Measurements from ENCODE around the gene ERGIC1.

Gene ERGIC1

GRCh38 chr5:172856336-172856735 is 22.3 kb downstream of the ERGIC1 start:
- Histone ChIP-seq H3K4me1 (ENCODE audit: low read depth, poor library complexity, severe bottlenecking) (peaks cover 12% of the 10 kb centered on the region), H3K27me3 (ENCODE audit: insufficient read depth, low read depth) (no peaks in the 10 kb centered on the region), H2AFZ (ENCODE audit: low read depth) (no peak overlapping the region), H3K4me2 (no peak overlapping the region), H3K79me2 (ENCODE audit: insufficient read depth, low read depth) (peaks cover 51% of the 10 kb centered on the region; the same call in 1 of the 2 replicates), H3K4me3 (IDR thresholded peaks at IDR 0.05; ENCODE audit: insufficient read depth, low read depth, low read length) (no peak overlapping the region), H4K20me1 (ENCODE audit: insufficient read depth) (no peaks in the 10 kb centered on the region), H3K27ac (no peak overlapping the region), H3K36me3 (ENCODE audit: insufficient read depth) (no peaks in the 10 kb centered on the region), H3K9ac (no peak overlapping the region)
- TF ChIP-seq, protein P1, sequence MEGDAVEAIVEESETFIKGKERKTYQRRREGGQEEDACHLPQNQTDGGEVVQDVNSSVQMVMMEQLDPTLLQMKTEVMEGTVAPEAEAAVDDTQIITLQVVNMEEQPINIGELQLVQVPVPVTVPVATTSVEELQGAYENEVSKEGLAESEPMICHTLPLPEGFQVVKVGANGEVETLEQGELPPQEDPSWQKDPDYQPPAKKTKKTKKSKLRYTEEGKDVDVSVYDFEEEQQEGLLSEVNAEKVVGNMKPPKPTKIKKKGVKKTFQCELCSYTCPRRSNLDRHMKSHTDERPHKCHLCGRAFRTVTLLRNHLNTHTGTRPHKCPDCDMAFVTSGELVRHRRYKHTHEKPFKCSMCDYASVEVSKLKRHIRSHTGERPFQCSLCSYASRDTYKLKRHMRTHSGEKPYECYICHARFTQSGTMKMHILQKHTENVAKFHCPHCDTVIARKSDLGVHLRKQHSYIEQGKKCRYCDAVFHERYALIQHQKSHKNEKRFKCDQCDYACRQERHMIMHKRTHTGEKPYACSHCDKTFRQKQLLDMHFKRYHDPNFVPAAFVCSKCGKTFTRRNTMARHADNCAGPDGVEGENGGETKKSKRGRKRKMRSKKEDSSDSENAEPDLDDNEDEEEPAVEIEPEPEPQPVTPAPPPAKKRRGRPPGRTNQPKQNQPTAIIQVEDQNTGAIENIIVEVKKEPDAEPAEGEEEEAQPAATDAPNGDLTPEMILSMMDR (conservative IDR thresholded peaks at IDR 0.05; ENCODE audit: low read depth, low read length), result no peak

DNA sequence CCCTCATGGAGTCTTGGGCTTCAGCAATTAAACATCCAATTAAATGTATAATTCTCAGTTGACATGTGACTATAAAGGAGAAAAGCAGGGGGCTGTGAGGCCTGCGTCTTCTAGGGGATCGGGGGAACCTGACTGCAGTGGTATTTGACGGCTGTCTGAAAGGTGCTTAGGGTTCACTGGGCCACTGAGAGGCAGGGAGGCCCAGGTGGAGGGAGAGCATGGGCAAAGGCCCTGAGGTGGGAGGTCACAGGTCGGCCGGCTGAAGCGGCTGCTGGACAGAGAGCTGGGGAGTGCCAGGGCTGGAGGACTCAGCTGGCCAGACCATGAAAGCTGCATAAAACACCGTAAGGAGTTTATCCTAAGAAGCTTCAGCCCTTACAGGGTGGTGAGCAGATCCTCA is 23.9 kb downstream of the ERGIC1 start:
- H3K27me3 ChIP-seq (ENCODE audit: insufficient read depth, low read depth), result no peaks in the 10 kb centered on the region
- TF ChIP-seq, protein P1 (conservative IDR thresholded peaks at IDR 0.05; ENCODE audit: low read depth, low read length), result no peak
- H2AFZ ChIP-seq (ENCODE audit: low read depth), result no peak overlapping the region
- peaks cover 35% of the 10 kb centered on the region; the same call in 1 of the 2 replicates for H3K79me2 ChIP-seq (ENCODE audit: insufficient read depth, low read depth)
- H3K4me2 ChIP-seq, result no peak overlapping the region
- H3K4me1 ChIP-seq (ENCODE audit: low read depth, poor library complexity, severe bottlenecking), result peaks cover under 1% of the 10 kb centered on the region
- no peaks in the 10 kb centered on the region for H3K36me3 ChIP-seq (ENCODE audit: insufficient read depth)
- no peak overlapping the region for H3K4me3 ChIP-seq (IDR thresholded peaks at IDR 0.05; ENCODE audit: insufficient read depth, low read depth, low read length)
- H3K27ac ChIP-seq, result no peak overlapping the region
- H3K9ac ChIP-seq, result no peak overlapping the region
- no peaks in the 10 kb centered on the region for H4K20me1 ChIP-seq (ENCODE audit: insufficient read depth)

- no peak overlapping the region for H3K4me2 ChIP-seq
- no peak overlapping the region for H2AFZ ChIP-seq (ENCODE audit: low read depth)
- H3K27me3 ChIP-seq (ENCODE audit: insufficient read depth, low read depth), result no peaks in the 10 kb centered on the region
- H3K4me1 ChIP-seq (ENCODE audit: low read depth, poor library complexity, severe bottlenecking), result no peaks in the 10 kb centered on the region
- no peak overlapping the region for H3K4me3 ChIP-seq (IDR thresholded peaks at IDR 0.05; ENCODE audit: insufficient read depth, low read depth, low read length)
- TF ChIP-seq, protein P1 (conservative IDR thresholded peaks at IDR 0.05; ENCODE audit: low read depth, low read length), result no peak
- no peak overlapping the region for H3K9ac ChIP-seq
- H3K36me3 ChIP-seq (ENCODE audit: insufficient read depth), result no peaks in the 10 kb centered on the region
- no peak overlapping the region for H3K27ac ChIP-seq
- peaks cover 33% of the 10 kb centered on the region; the same call in 1 of the 2 replicates for H3K79me2 ChIP-seq (ENCODE audit: insufficient read depth, low read depth)
- H4K20me1 ChIP-seq (ENCODE audit: insufficient read depth), result no peaks in the 10 kb centered on the region
These were observed 24.5 kb downstream of the ERGIC1 start for GRCh38 chr5:172858511-172858989.

- no peaks in the 10 kb centered on the region for H3K36me3 ChIP-seq (ENCODE audit: insufficient read depth)
- H3K27me3 ChIP-seq (ENCODE audit: insufficient read depth, low read depth), result no peaks in the 10 kb centered on the region
- H3K4me2 ChIP-seq, result no peak overlapping the region
- H3K4me3 ChIP-seq (IDR thresholded peaks at IDR 0.05; ENCODE audit: insufficient read depth, low read depth, low read length), result no peak overlapping the region
- no peak overlapping the region for H3K9ac ChIP-seq
- H4K20me1 ChIP-seq (ENCODE audit: insufficient read depth), result no peaks in the 10 kb centered on the region
- H3K4me1 ChIP-seq (ENCODE audit: low read depth, poor library complexity, severe bottlenecking), result no peaks in the 10 kb centered on the region
- no peak overlapping the region for H2AFZ ChIP-seq (ENCODE audit: low read depth)
- H3K27ac ChIP-seq, result no peak overlapping the region
- TF ChIP-seq, protein P1 (conservative IDR thresholded peaks at IDR 0.05; ENCODE audit: low read depth, low read length), result no peak
- H3K79me2 ChIP-seq (ENCODE audit: insufficient read depth, low read depth), result peaks cover 28% of the 10 kb centered on the region; the same call in 1 of the 2 replicates
These were observed 25.1 kb downstream of the ERGIC1 start for GRCh38 chr5:172858990-172859811.

All from KMS-11 (cell line).